Activated CD4-positive, alpha-beta T cell treated with anti-CD3 and anti-CD28 coated beads, Interleukin-2, Interleukin-6, amounts not matched to agents 100 ng/mL and 50 ng/mL, durations not matched to agents 16 hours and 8 hours (primary cell): ENCODE results near the gene KAT14.
"Not testable (repeated sequence)": the region's sequence is repeated elsewhere in the genome, so short reads cannot be mapped to it uniquely, and the experiment has no call there.

ENCODE experiments used
- DNase-seq: peaks from one replicate; pipeline ENCODE4 v3.0.0-alpha.2; 2020

KAT14 gene

GRCh38 chr20:18226741-18227140, 89.1 kb downstream of the KAT14 start:
- DNase-seq, result not testable (repeated sequence)

GRCh38 chr20:18233408-18233943, 95.8 kb downstream of the KAT14 start:
- no peak for DNase-seq
